SK-N-SH (cell line): ENCODE data around the gene OVAAL. TPM values are rescaled to one million over a fixed set of nuclear protein-coding genes. Genes with fewer than 3 reads are reported as not detected.

Source experiments
- CTCF ChIA-PET: fragments of 300-600, 350-600 bp; formaldehyde crosslinking; extraction: SDS; loops from one replicate; lab custom pipeline; 2021; lab: Yijun Ruan, JAX
- POLR2A ChIA-PET: fragments of 350-600 bp; sonication (Branson Sonifier 250); formaldehyde crosslinking; extraction: SDS; loops from one replicate; lab custom pipeline; 2020; ENCODE audit warnings: antibody characterized with exemption, inconsistent platforms; lab: Yijun Ruan, JAX
- DNase-seq: peaks from one replicate; pipeline ENCODE4 v3.0.0; 2012
- H2AFZ ChIP-seq: fragments of 200-600 bp; sonication (generic); 2 replicates; pipeline ENCODE4 v1.8.1; 2016; ENCODE audit warnings: antibody characterized with exemption, mild to moderate bottlenecking, low read depth
- H3F3A ChIP-seq: fragments of 200-600 bp; sonication (generic); replicated peaks from 2 replicates; pipeline ENCODE3; 2016; ENCODE audit warnings: antibody characterized with exemption, mild to moderate bottlenecking; ENCODE audit not compliant: insufficient read depth
- H3K27ac ChIP-seq, 2 experiments: fragments of 200-500 bp in 1 of 2; fragments of 200-600 bp in 1 of 2; sonication (Bioruptor generic) in 1 of 2; sonication (generic), shearing (Covaris generic) in 1 of 2; 2 replicates each; pipeline versions ENCODE4 v1.5.1 to v1.6.1; 2014 to 2016; ENCODE audit warnings: low read depth in 2 of 2, inconsistent platforms in 1 of 2, low read length in 1 of 2, mild to moderate bottlenecking in 1 of 2, mixed read lengths in 1 of 2
- H3K27me3 ChIP-seq: fragments of 200-600 bp; sonication (generic), shearing (Covaris generic); 2 replicates; pipeline ENCODE4 v1.6.1; 2016; ENCODE audit warnings: mixed run types; ENCODE audit not compliant: insufficient read depth
- H3K36me3 ChIP-seq, 2 experiments: fragments of 200-500 bp in 1 of 2; fragments of 200-600 bp in 1 of 2; sonication (Bioruptor generic) in 1 of 2; sonication (generic) in 1 of 2; replicated peaks in 1 of 2; 2 replicates each; pipeline versions ENCODE3 to v1.5.1; 2014 to 2016; ENCODE audit warnings: low read length in 1 of 2, mild to moderate bottlenecking in 1 of 2; ENCODE audit not compliant: insufficient read depth in 2 of 2, control insufficient read depth in 1 of 2
- H3K4me1 ChIP-seq, 2 experiments: fragments of 200-500 bp in 1 of 2; fragments of 200-600 bp in 1 of 2; sonication (Bioruptor generic) in 1 of 2; sonication (generic), shearing (Covaris generic) in 1 of 2; 2 replicates each; pipeline versions ENCODE4 v1.5.1 to v1.6.1; 2014 to 2016; ENCODE audit warnings: low read depth in 1 of 2, low read length in 1 of 2, mixed run types in 1 of 2; ENCODE audit not compliant: insufficient read depth in 2 of 2, control insufficient read depth in 1 of 2
- H3K4me2 ChIP-seq: fragments of 200-600 bp; sonication (generic), shearing (Covaris generic); 2 replicates; pipeline ENCODE4 v1.6.1; 2017; ENCODE audit warnings: mixed run types
- H3K4me3 ChIP-seq, 2 experiments: fragments of 200-500 bp in 1 of 2; fragments of 200-600 bp in 1 of 2; sonication (Bioruptor generic) in 1 of 2; sonication (generic), shearing (Covaris generic) in 1 of 2; 2 replicates each; pipeline versions ENCODE4 v1.5.1 to v1.8.1; 2014 to 2016; ENCODE audit warnings: low read depth in 2 of 2, inconsistent platforms in 1 of 2, low read length in 1 of 2, mild to moderate bottlenecking in 1 of 2, mixed read lengths in 1 of 2, moderate library complexity in 1 of 2
- H3K79me2 ChIP-seq: fragments of 200-600 bp; sonication (generic); 2 replicates; pipeline ENCODE4 v1.8.1; 2017; ENCODE audit warnings: mild to moderate bottlenecking; ENCODE audit not compliant: insufficient read depth
- H3K9ac ChIP-seq: fragments of 200-600 bp; sonication (generic); 2 replicates; pipeline ENCODE4 v1.6.1; 2017; ENCODE audit warnings: mixed run types
- H3K9me2 ChIP-seq: fragments of 200-600 bp; sonication (generic); 2 replicates; pipeline ENCODE4 v1.6.1; 2017; ENCODE audit warnings: mixed run types
- H3K9me3 ChIP-seq: fragments of 200-600 bp; sonication (generic); 2 replicates; pipeline ENCODE4 v1.6.1; 2017; ENCODE audit warnings: mixed run types, mild to moderate bottlenecking, moderate library complexity
- H4K20me1 ChIP-seq: fragments of 200-600 bp; sonication (generic); 2 replicates; pipeline ENCODE4 v1.6.1; 2017; ENCODE audit warnings: mild to moderate bottlenecking, mixed run types; ENCODE audit not compliant: insufficient read depth
- EZH2phosphoT487 ChIP-seq: fragments of 200-600 bp; sonication (generic); IDR thresholded peaks from 2 replicates; pipeline ENCODE4 v1.6.1; 2017; ENCODE audit warnings: low read depth, mixed run types, mild to moderate bottlenecking, antibody characterized with exemption, moderate library complexity, borderline replicate concordance
- JUND ChIP-seq: IDR thresholded peaks from 2 replicates; pipeline ENCODE4 v1.4.0; 2012
- MAX ChIP-seq: IDR thresholded peaks from 2 replicates; pipeline ENCODE4 v1.4.0; 2012; ENCODE audit warnings: low read depth
- MEF2A ChIP-seq: IDR thresholded peaks from 2 replicates; pipeline ENCODE4 v1.4.0; 2012; ENCODE audit warnings: low read depth, borderline replicate concordance
- RCOR1 ChIP-seq: fragments of 150-350 bp; IDR thresholded peaks from 2 replicates; pipeline ENCODE4 v1.6.1; 2017; ENCODE audit warnings: antibody characterized with exemption, low read length
- REST ChIP-seq: IDR thresholded peaks from 2 replicates; pipeline ENCODE4 v1.6.1; 2012; ENCODE audit warnings: mild to moderate bottlenecking, low read depth, low read length, moderate library complexity
- TCF12 ChIP-seq: IDR thresholded peaks from 2 replicates; pipeline ENCODE4 v1.4.0; 2012
- TEAD4 ChIP-seq: IDR thresholded peaks from 2 replicates; pipeline ENCODE4 v1.4.0; 2012; ENCODE audit warnings: mild to moderate bottlenecking, borderline replicate concordance; ENCODE audit not compliant: insufficient read depth
- ZBTB33 ChIP-seq: IDR thresholded peaks from 2 replicates; pipeline ENCODE4 v1.4.0; 2012; ENCODE audit warnings: low read depth, borderline replicate concordance
- WGBS: methylation state at CpG from one replicate; pipeline ENCODE4 v1.1.6; 2017; ENCODE audit warnings: low lambda C conversion rate; 5-methylcytosine and 5-hydroxymethylcytosine counted together
- polyA plus RNA-seq, 3 experiments: library from polyadenylated mRNA; depleted of rRNA; stranded (reverse); fragments of >200 nt; gene quantifications; 2 replicates each; pipeline ENCODE4 v1.2.3, GENCODE V29; 2012

The OVAAL gene
- polyA plus RNA-seq, 1 of the 3 experiments (the other 2 are of a cell fraction): not detected

GRCh38 chr1:180611016-180611930 is 52.5 kb downstream of the OVAAL start:
- no peak overlapping the region for H3K4me2 ChIP-seq
- H3K36me3 ChIP-seq: no peaks in the 10 kb centered on the region
- H3K79me2 ChIP-seq: no peaks in the 10 kb centered on the region
- no peaks in the 10 kb centered on the region for H3K9me2 ChIP-seq
- H3F3A ChIP-seq: no peaks in the 10 kb centered on the region
- no peak overlapping the region for H3K9ac ChIP-seq
- TF ChIP-seq ZBTB33 (no peak), TCF12 (no peak), TEAD4 (no peak), REST (no peak), JUND (no peak), MEF2A (no peak), EZH2phosphoT487 (no peak)
- TF ChIP-seq, all 33 proteins: peak for 0
- ChIA-PET CTCF (interaction anchor here (1.0 kb wide), 1 partner anchor 73 kb away, joined by 3 read pairs; no protein-coding TSS in a partner anchor), POLR2A (no interaction called here)
- DNase-seq: no peak
- H3K4me3 ChIP-seq: no peak overlapping the region
- H3K4me1 ChIP-seq: no peaks in the 10 kb centered on the region; a peak in 1 of 4 replicates
- H3K27ac ChIP-seq: no peak overlapping the region
- no peaks in the 10 kb centered on the region for H3K9me3 ChIP-seq
- H4K20me1 ChIP-seq: no peaks in the 10 kb centered on the region
- peak overlapping the region; percentile 47; the same call in 1 of the 2 replicates for H2AFZ ChIP-seq
- no peaks in the 10 kb centered on the region for H3K27me3 ChIP-seq
- 72% methylated on average over 9 of the region's 9 CpGs for WGBS

GRCh38 chr1:180612632-180613031 is 53.9 kb downstream of the OVAAL start:
- H4K20me1 ChIP-seq: no peaks in the 10 kb centered on the region
- no peak overlapping the region for H3K4me2 ChIP-seq
- no peaks in the 10 kb centered on the region for H3K36me3 ChIP-seq
- H2AFZ ChIP-seq: no peak overlapping the region
- CTCF ChIA-PET: interaction anchor here (0.7 kb wide), 1 partner anchor 96 kb away, joined by 3 read pairs; no protein-coding TSS in a partner anchor
- DNase-seq: no peak
- H3K27ac ChIP-seq: no peak overlapping the region
- TF ChIP-seq EZH2phosphoT487 (no peak), ZBTB33 (no peak), RCOR1 (no peak), JUND (no peak), MAX (no peak)
- TF ChIP-seq, all 33 proteins: peak for 0
- H3K9ac ChIP-seq: no peak overlapping the region
- H3F3A ChIP-seq: no peaks in the 10 kb centered on the region
- POLR2A ChIA-PET: no interaction called here
- 88% methylated on average over 1 of the region's 1 CpG for WGBS
- no peaks in the 10 kb centered on the region for H3K79me2 ChIP-seq
- no peaks in the 10 kb centered on the region for H3K27me3 ChIP-seq
- H3K9me2 ChIP-seq: no peaks in the 10 kb centered on the region
- no peaks in the 10 kb centered on the region for H3K9me3 ChIP-seq
- no peaks in the 10 kb centered on the region; a peak in 1 of 4 replicates for H3K4me1 ChIP-seq
- no peak overlapping the region for H3K4me3 ChIP-seq
